H1 (cell line): ENCODE data around the gene TM7SF3.

Experiments
- EZH2 ChIP-seq: fragments of 200-600 bp; sonication (generic); IDR thresholded peaks from 2 replicates; pipeline ENCODE4 v1.7.1; 2012; ENCODE audit warnings: low read depth, mild to moderate bottlenecking, moderate library complexity, low read length, inconsistent platforms; ENCODE audit not compliant: severe bottlenecking
- PHF8 ChIP-seq: fragments of 200-600 bp; sonication (generic); conservative IDR thresholded peaks from 2 replicates; pipeline ENCODE4 v1.7.1; 2012; ENCODE audit warnings: low read depth, mild to moderate bottlenecking, inconsistent platforms, low read length, moderate library complexity
- POLR2AphosphoS5 ChIP-seq: IDR thresholded peaks from 2 replicates; pipeline ENCODE4 v1.6.1; 2011; ENCODE audit warnings: low read depth, low read length

GRCh38 chr12:26966842-26967241 is 47.3 kb downstream of the TM7SF3 start:
- TF ChIP-seq EZH2 = no peak
- TF ChIP-seq PHF8 = no peak
- TF ChIP-seq POLR2AphosphoS5 = no peak
